Right lung (tissue), 5 donors: ENCODE measurements around the gene AGPS. TPM values are rescaled to one million over a fixed set of nuclear protein-coding genes. Genes with fewer than 3 reads are reported as not detected.

Experiments used
- DNase-seq, 2 donors: peaks; one replicate each; pipeline ENCODE4 v3.0.0-alpha.2; 2013
- polyA plus RNA-seq, 5 donors: library from polyadenylated mRNA; unstranded; fragments of 120-200 nt; gene quantifications; one replicate each; pipeline versions ENCODE4 v1.2.1 to v1.2.3, GENCODE V29; 2013; ENCODE audit warnings: inconsistent platforms in 1 of 5, low replicate concordance in 1 of 5; ENCODE audit not compliant: insufficient read length in 5 of 5, insufficient read depth in 1 of 5

Gene AGPS
- polyA plus RNA-seq, 5 donors: 20.0 to 34.9 (median 28.8) TPM

- no peak for DNase-seq
Measured at GRCh38 chr2:177523781-177524180, 131.2 kb downstream of the AGPS start.

- no peak for DNase-seq
Measured at GRCh38 chr2:177525351-177525924, 132.9 kb downstream of the AGPS start.

- no peak for DNase-seq
Measured at GRCh38 chr2:177528351-177528933, 135.9 kb downstream of the AGPS start.

- no peak for DNase-seq
Measured at GRCh38 chr2:177529166-177529565, 136.6 kb downstream of the AGPS start.

GRCh38 chr2:177530561-177530960 lies 138.0 kb downstream of the AGPS start:
- DNase-seq: no peak

GRCh38 chr2:177531706-177532105 lies 139.1 kb downstream of the AGPS start:
- DNase-seq: no peak

- no peak for DNase-seq
Measured at GRCh38 chr2:177532567-177532966, 140.0 kb downstream of the AGPS start.

- no peak for DNase-seq
Measured at GRCh38 chr2:177533253-177533652, 140.7 kb downstream of the AGPS start.

- DNase-seq: no peak
Measured at GRCh38 chr2:177535000-177535399, 142.4 kb downstream of the AGPS start.

- no peak for DNase-seq
Measured at GRCh38 chr2:177535958-177536504, 143.5 kb downstream of the AGPS start.

- no peak for DNase-seq
Measured at GRCh38 chr2:177537213-177537612, 144.6 kb downstream of the AGPS start.

GRCh38 chr2:177537636-177538035 lies 145.1 kb downstream of the AGPS start:
- DNase-seq: no peak

GRCh38 chr2:177538323-177538722 lies 145.8 kb downstream of the AGPS start:
- DNase-seq: no peak

- no peak for DNase-seq
Measured at GRCh38 chr2:177540283-177540682, 147.7 kb downstream of the AGPS start.

GRCh38 chr2:177541258-177541991 lies 148.9 kb downstream of the AGPS start:
- no peak for DNase-seq

- no peak for DNase-seq
Measured at GRCh38 chr2:177542396-177542795, 149.8 kb downstream of the AGPS start.

- no peak for DNase-seq
Measured at GRCh38 chr2:177543007-177543760, 150.6 kb downstream of the AGPS start.

- DNase-seq: no peak
Measured at GRCh38 chr2:177545143-177545542, 152.6 kb downstream of the AGPS start.

GRCh38 chr2:177545981-177546585 lies 153.5 kb downstream of the AGPS start:
- DNase-seq: no peak

- no peak for DNase-seq
Measured at GRCh38 chr2:177547122-177547521, 154.5 kb downstream of the AGPS start.

- no peak for DNase-seq
Measured at GRCh38 chr2:177547772-177548171, 155.2 kb downstream of the AGPS start.

- no peak for DNase-seq
Measured at GRCh38 chr2:177548636-177549035, 156.1 kb downstream of the AGPS start.
